H1 (cell line): ENCODE results near the gene OXER1. TPM values are rescaled to one million over a fixed set of nuclear protein-coding genes. Genes with fewer than 3 reads are reported as not detected.

ENCODE experiments used
- CTCF ChIA-PET: fragments of 300-600 bp; sonication (Branson Sonifier 250); formaldehyde crosslinking; loops from one replicate; lab custom pipeline; 2021; ENCODE audit not compliant: partially characterized antibody; lab: Charles Lee
- POLR2A ChIA-PET: fragments of 300-600 bp; sonication (Branson Sonifier 250); formaldehyde crosslinking; loops from one replicate; lab custom pipeline; 2021; ENCODE audit warnings: inconsistent platforms; ENCODE audit not compliant: partially characterized antibody; lab: Charles Lee
- DNase-seq, 2 experiments: peaks; one replicate each; pipeline versions ENCODE4 v3.0.0 to v3.0.0-alpha.2; 2010 to 2022; ENCODE audit warnings: low spot score in 2 of 2, low read depth in 1 of 2, mixed read lengths in 1 of 2
- FAIRE-seq: peaks from 2 replicates; lab custom pipeline; 2011; peaks lifted over from hg19 to GRCh38; lab: Jason Lieb, UNC
- H2AFZ ChIP-seq: 2 replicates; pipeline ENCODE4 v1.8.1; 2012; ENCODE audit warnings: low read length, inconsistent platforms
- H2AK5ac ChIP-seq: 2 replicates; pipeline ENCODE4 v1.6.1; 2013; ENCODE audit warnings: low read depth, low read length
- H2BK120ac ChIP-seq: replicated peaks from 2 replicates; pipeline ENCODE3; 2013; ENCODE audit warnings: low read depth, low read length, inconsistent platforms
- H2BK12ac ChIP-seq: 2 replicates; pipeline ENCODE4 v1.6.1; 2013; ENCODE audit warnings: low read depth, low read length
- H2BK15ac ChIP-seq: 2 replicates; pipeline ENCODE4 v1.6.1; 2013; ENCODE audit warnings: low read length
- H2BK20ac ChIP-seq: 2 replicates; pipeline ENCODE4 v1.6.1; 2013; ENCODE audit warnings: low read length
- H2BK5ac ChIP-seq: 2 replicates; pipeline ENCODE4 v1.6.1; 2013; ENCODE audit warnings: low read depth, low read length
- H3K14ac ChIP-seq: 2 replicates; pipeline ENCODE4 v1.6.1; 2013; ENCODE audit warnings: inconsistent platforms; ENCODE audit not compliant: insufficient read length
- H3K18ac ChIP-seq: 2 replicates; pipeline ENCODE4 v1.6.1; 2013; ENCODE audit warnings: low read length; ENCODE audit errors: extremely low read depth
- H3K23ac ChIP-seq: 2 replicates; pipeline ENCODE4 v1.6.1; 2013; ENCODE audit warnings: inconsistent platforms; ENCODE audit not compliant: insufficient read length
- H3K23me2 ChIP-seq: 2 replicates; pipeline ENCODE4 v1.6.1; 2013; ENCODE audit warnings: low read depth, low read length
- H3K27ac ChIP-seq: 2 replicates; pipeline ENCODE4 v1.6.1; 2011; ENCODE audit warnings: low read depth, low read length, inconsistent platforms
- H3K27me3 ChIP-seq, 4 experiments: replicated peaks in 1 of 4; 1 replicate in 1 of 4; 2 replicates in 3 of 4; pipeline versions ENCODE4 v1.6.1 to v1.8.1; 2011 to 2013; ENCODE audit warnings: low read length in 3 of 4, mild to moderate bottlenecking in 3 of 4, inconsistent platforms in 2 of 4, mixed read lengths in 2 of 4, moderate library complexity in 1 of 4; ENCODE audit not compliant: control insufficient read depth in 3 of 4, insufficient read depth in 3 of 4; ENCODE audit errors: extremely low read depth in 1 of 4
- H3K36me3 ChIP-seq, 4 experiments: 2 replicates each; pipeline versions ENCODE4 v1.6.1 to v1.8.1; 2011 to 2013; ENCODE audit warnings: mild to moderate bottlenecking in 4 of 4, low read length in 3 of 4, moderate library complexity in 2 of 4, control low read depth in 1 of 4, inconsistent platforms in 1 of 4; ENCODE audit not compliant: insufficient read depth in 4 of 4, control insufficient read depth in 2 of 4
- H3K4ac ChIP-seq: replicated peaks from 2 replicates; pipeline ENCODE3; 2013; ENCODE audit warnings: low read length, low read depth, mixed read lengths, inconsistent platforms; ENCODE audit not compliant: insufficient read length
- H3K4me1 ChIP-seq, 4 experiments: replicated peaks in 1 of 4; 1 replicate in 1 of 4; 2 replicates in 3 of 4; pipeline versions ENCODE4 v1.6.1 to v1.8.1; 2011 to 2013; ENCODE audit warnings: low read length in 3 of 4, inconsistent platforms in 2 of 4, mixed read lengths in 1 of 4; ENCODE audit not compliant: insufficient read depth in 4 of 4, control insufficient read depth in 3 of 4
- H3K4me2 ChIP-seq, 2 experiments: 2 replicates each; pipeline versions ENCODE4 v1.6.1 to v1.8.1; 2011 to 2013; ENCODE audit warnings: low read depth in 2 of 2, low read length in 2 of 2, control low read depth in 1 of 2, inconsistent platforms in 1 of 2, mild to moderate bottlenecking in 1 of 2; ENCODE audit not compliant: insufficient read depth in 1 of 2
- H3K4me3 ChIP-seq, 4 experiments: fragments of 200-600, 300-600 bp in 1 of 4; sonication (generic), shearing (Covaris generic), sonication (Bioruptor Twin) in 1 of 4; 2 replicates each; pipeline versions ENCODE4 v1.5.1 to v1.8.1; 2011 to 2016; ENCODE audit warnings: low read length in 4 of 4, low read depth in 3 of 4, control low read depth in 2 of 4, inconsistent platforms in 2 of 4, mild to moderate bottlenecking in 2 of 4, mixed read lengths in 1 of 4, moderate library complexity in 1 of 4; ENCODE audit not compliant: insufficient read depth in 2 of 4; ENCODE audit errors: extremely low read depth in 1 of 4
- H3K56ac ChIP-seq: replicated peaks from 2 replicates; pipeline ENCODE3; 2013; ENCODE audit warnings: low read depth, mild to moderate bottlenecking, mixed read lengths, low read length, inconsistent platforms; ENCODE audit not compliant: insufficient read length
- H3K79me1 ChIP-seq: 2 replicates; pipeline ENCODE4 v1.6.1; 2013; ENCODE audit warnings: low read depth, low read length, control low read depth
- H3K79me2 ChIP-seq, 2 experiments: 2 replicates each; pipeline versions ENCODE4 v1.6.1 to v1.8.1; 2012 to 2013; ENCODE audit warnings: low read length in 2 of 2, mild to moderate bottlenecking in 2 of 2, inconsistent platforms in 1 of 2; ENCODE audit not compliant: insufficient read depth in 2 of 2, control insufficient read depth in 1 of 2
- H3K9ac ChIP-seq, 4 experiments: replicated peaks in 1 of 4; 1 replicate in 1 of 4; 2 replicates in 3 of 4; pipeline versions ENCODE4 v1.6.1 to v1.8.1; 2011 to 2013; ENCODE audit warnings: low read depth in 3 of 4, low read length in 3 of 4, control low read depth in 2 of 4, mild to moderate bottlenecking in 2 of 4, moderate library complexity in 2 of 4, inconsistent platforms in 1 of 4; ENCODE audit errors: extremely low read depth in 1 of 4
- H3K9me3 ChIP-seq, 2 experiments: 2 replicates each; pipeline versions ENCODE4 v1.6.1 to v1.8.1; 2012 to 2013; ENCODE audit warnings: mild to moderate bottlenecking in 2 of 2, moderate library complexity in 2 of 2, control low read depth in 1 of 2, inconsistent platforms in 1 of 2, low read depth in 1 of 2, low read length in 1 of 2, mixed read lengths in 1 of 2; ENCODE audit not compliant: insufficient read depth in 2 of 2
- H4K20me1 ChIP-seq, 2 experiments: replicated peaks in 1 of 2; 2 replicates each; pipeline versions ENCODE3 to v1.8.1; 2011 to 2013; ENCODE audit warnings: inconsistent platforms in 2 of 2, low read length in 2 of 2, mild to moderate bottlenecking in 1 of 2; ENCODE audit not compliant: insufficient read depth in 2 of 2, control insufficient read depth in 1 of 2
- H4K5ac ChIP-seq: 2 replicates; pipeline ENCODE4 v1.6.1; 2013; ENCODE audit warnings: low read length, low read depth, mixed read lengths, inconsistent platforms; ENCODE audit not compliant: insufficient read length
- H4K8ac ChIP-seq: 2 replicates; pipeline ENCODE4 v1.8.0; 2013; ENCODE audit warnings: mild to moderate bottlenecking, moderate library complexity, low read length, inconsistent platforms; ENCODE audit not compliant: insufficient read depth; ENCODE audit errors: extremely low read depth
- H4K91ac ChIP-seq: replicated peaks from 2 replicates; pipeline ENCODE3; 2013; ENCODE audit warnings: low read length, mixed read lengths, inconsistent platforms; ENCODE audit not compliant: insufficient read length
- CHD2 ChIP-seq: IDR thresholded peaks from 2 replicates; pipeline ENCODE4 v1.6.1; 2012; ENCODE audit warnings: low read length, improper control_type of control experiment
- CREB1 ChIP-seq: IDR thresholded peaks from 2 replicates; pipeline ENCODE4 v1.6.1; 2012; ENCODE audit warnings: inconsistent platforms
- CTBP2 ChIP-seq: IDR thresholded peaks from 2 replicates; pipeline ENCODE4 v1.7.0; 2011; ENCODE audit warnings: borderline replicate concordance, mild to moderate bottlenecking, moderate library complexity, mixed read lengths, low read length; ENCODE audit not compliant: insufficient read depth, insufficient read length
- HDAC2 ChIP-seq, 2 experiments: fragments of 300-600 bp in 1 of 2; sonication (generic) in 1 of 2; IDR thresholded peaks; 2 replicates each; pipeline ENCODE4 v1.6.1; 2011 to 2012; ENCODE audit warnings: low read depth in 2 of 2, low read length in 2 of 2, mild to moderate bottlenecking in 2 of 2, moderate library complexity in 2 of 2, borderline replicate concordance in 1 of 2, inconsistent platforms in 1 of 2
- KDM1A ChIP-seq: fragments of 200-600, 300-600 bp; sonication (generic); IDR thresholded peaks from 2 replicates; pipeline ENCODE4 v1.7.1; 2016; ENCODE audit warnings: mild to moderate bottlenecking, low read length, borderline replicate concordance
- RAD21 ChIP-seq, 2 experiments: IDR thresholded peaks in 1 of 2; conservative IDR thresholded peaks in 1 of 2; 2 replicates each; pipeline ENCODE4 v1.6.1; 2011; ENCODE audit warnings: low read depth in 2 of 2, low read length in 2 of 2, improper control_type of control experiment in 1 of 2, inconsistent platforms in 1 of 2, mild to moderate bottlenecking in 1 of 2, moderate library complexity in 1 of 2
- RNF2 ChIP-seq: fragments of 200-900, 300-1000 bp; sonication (generic); IDR thresholded peaks from 2 replicates; pipeline ENCODE4 v1.7.1; 2016; ENCODE audit warnings: borderline replicate concordance, low read depth, mild to moderate bottlenecking, antibody characterized with exemption, low read length; ENCODE audit not compliant: poor library complexity, severe bottlenecking; ENCODE audit errors: missing control alignments
- RXRA ChIP-seq: IDR thresholded peaks from 2 replicates; pipeline ENCODE4 v1.6.1; 2011; ENCODE audit warnings: low read depth, mild to moderate bottlenecking, low read length, moderate library complexity; ENCODE audit not compliant: insufficient read depth
- SIRT6 ChIP-seq: IDR thresholded peaks from one replicate; pipeline ENCODE4 v1.7.1; 2012; ENCODE audit warnings: low read length, inconsistent platforms
- TBP ChIP-seq: IDR thresholded peaks from 2 replicates; pipeline ENCODE4 v1.6.1; 2011; ENCODE audit warnings: low read depth, low read length, improper control_type of control experiment
- WGBS, 2 experiments: shearing (Covaris generic) in 1 of 2; methylation state at CpG; one replicate each; pipeline versions ENCODE4 v1.1.6 to v1.1.7; 2013 to 2015; ENCODE audit warnings: low lambda C conversion rate in 2 of 2, mixed read lengths in 2 of 2, inconsistent platforms in 1 of 2, low coverage in 1 of 2, missing lambda C conversion rate in 1 of 2; ENCODE audit not compliant: insufficient replicate concordance in 2 of 2, insufficient coverage in 1 of 2, insufficient read length in 1 of 2; ENCODE audit errors: extremely low coverage in 1 of 2, missing lambda C conversion rate in 1 of 2; 5-methylcytosine and 5-hydroxymethylcytosine counted together
- polyA plus RNA-seq, 7 experiments: library from polyadenylated mRNA; depleted of rRNA in 3 of 7; stranded (reverse) in 5 of 7; unstranded in 2 of 7; fragments of >200 nt in 5 of 7; fragments of 200-250 nt in 2 of 7; gene quantifications; 1 replicate in 5 of 7; 2 replicates in 1 of 7; 4 replicates in 1 of 7; pipeline versions ENCODE4 v1.2.1 to v1.2.3, GENCODE V29; 2011 to 2013; ENCODE audit warnings: missing spikeins in 2 of 7, mixed read lengths in 2 of 7
- total RNA-seq: library from RNA; stranded (reverse); fragmentation: NEBNext Ultra II Directional; extraction: Animal tissue kit (Norgen Biotek cat#: 25700); gene quantifications from 2 replicates; pipeline ENCODE4 v1.2.1, GENCODE V29; 2021
- TF ChIP-seq, protein P1 (sequence below): IDR thresholded peaks from 2 replicates; pipeline ENCODE4 v1.6.1; 2012; ENCODE audit warnings: low read length, inconsistent platforms

The OXER1 gene
- total and polyA plus RNA-seq, 2 of the 8 experiments (the other 6 are each of a cell fraction or from before 2014, with no cell fraction given), result 1.2 to 2.9 TPM

DNA sequence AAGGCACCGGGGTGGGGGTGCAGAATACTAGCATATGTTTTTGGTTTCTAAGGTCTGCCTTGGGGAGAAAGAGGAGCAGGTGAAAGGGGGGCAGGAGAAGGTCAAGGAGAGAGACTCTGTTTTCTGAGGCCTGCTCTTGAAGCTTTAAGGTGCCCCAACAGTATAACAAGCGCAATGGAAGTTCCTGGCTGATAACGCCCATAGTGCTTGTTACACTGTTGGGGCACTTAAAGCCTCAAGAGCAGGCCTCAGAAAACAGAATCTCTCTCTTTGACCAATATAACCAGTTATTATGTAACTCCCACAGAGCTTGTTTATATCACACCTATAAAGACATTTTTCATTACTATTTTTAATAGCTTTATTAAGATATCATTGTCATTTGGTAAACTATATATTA, 16.5 kb downstream of the OXER1 start:
- 92% methylated on average over 3 of the region's 3 CpGs; no CpG with 5 or more reads in 1 of the 2 experiments for WGBS, 2 experiments
- no peaks in the 10 kb centered on the region for H3K79me2 ChIP-seq
- no peak overlapping the region for H3K18ac ChIP-seq
- no peak overlapping the region for H4K91ac ChIP-seq
- H2BK120ac ChIP-seq, result no peak overlapping the region
- H2AFZ ChIP-seq, result no peak overlapping the region
- H3K4me3 ChIP-seq, result no peak overlapping the region
- no peak overlapping the region for H4K5ac ChIP-seq
- H3K14ac ChIP-seq, result no peak overlapping the region
- H2BK5ac ChIP-seq, result no peak overlapping the region
- ChIA-PET CTCF (interaction anchor here (0.6 to 1.1 kb wide), 4 partner anchors 10 to 1044 kb away, joined by 3 to 4 read pairs (median 3); no protein-coding TSS in a partner anchor), POLR2A (no interaction called here)
- H3K9me3 ChIP-seq, result no peaks in the 10 kb centered on the region
- no peak overlapping the region for H2BK15ac ChIP-seq
- TF ChIP-seq RNF2 (no peak), CREB1 (no peak), RXRA (no peak), CTBP2 (no peak), SIRT6 (no peak), KDM1A (no peak), RAD21 (IDR thresholded peaks at IDR 0.05 in 1 of 2, conservative IDR thresholded peaks at IDR 0.05 in 1 of 2; ENCODE audit: low read depth in 2 of 2, low read length in 2 of 2) (no peak), HDAC2 (IDR thresholded peaks at IDR 0.05; ENCODE audit: borderline replicate concordance in 1 of 2, low read depth in 2 of 2, low read length in 2 of 2) (no peak), TBP (no peak), CHD2 (no peak)
- TF ChIP-seq, protein P1, sequence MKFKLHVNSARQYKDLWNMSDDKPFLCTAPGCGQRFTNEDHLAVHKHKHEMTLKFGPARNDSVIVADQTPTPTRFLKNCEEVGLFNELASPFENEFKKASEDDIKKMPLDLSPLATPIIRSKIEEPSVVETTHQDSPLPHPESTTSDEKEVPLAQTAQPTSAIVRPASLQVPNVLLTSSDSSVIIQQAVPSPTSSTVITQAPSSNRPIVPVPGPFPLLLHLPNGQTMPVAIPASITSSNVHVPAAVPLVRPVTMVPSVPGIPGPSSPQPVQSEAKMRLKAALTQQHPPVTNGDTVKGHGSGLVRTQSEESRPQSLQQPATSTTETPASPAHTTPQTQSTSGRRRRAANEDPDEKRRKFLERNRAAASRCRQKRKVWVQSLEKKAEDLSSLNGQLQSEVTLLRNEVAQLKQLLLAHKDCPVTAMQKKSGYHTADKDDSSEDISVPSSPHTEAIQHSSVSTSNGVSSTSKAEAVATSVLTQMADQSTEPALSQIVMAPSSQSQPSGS, result no peak
- H3K4me1 ChIP-seq, result no peaks in the 10 kb centered on the region
- H2AK5ac ChIP-seq, result no peak overlapping the region
- H3K4ac ChIP-seq, result no peak overlapping the region
- no peaks in the 10 kb centered on the region for H3K23me2 ChIP-seq
- no peaks in the 10 kb centered on the region for H3K36me3 ChIP-seq
- peaks cover 2% of the 10 kb centered on the region; the same call in 1 of the 2 replicates for H3K79me1 ChIP-seq
- H3K4me2 ChIP-seq, result no peak overlapping the region
- no peaks in the 10 kb centered on the region for H4K20me1 ChIP-seq
- FAIRE-seq, result no peak
- H4K8ac ChIP-seq, result no peak overlapping the region
- H2BK20ac ChIP-seq, result no peak overlapping the region
- no peak overlapping the region for H3K9ac ChIP-seq
- DNase-seq, result no peak
- no peaks in the 10 kb centered on the region for H3K27me3 ChIP-seq
- H2BK12ac ChIP-seq, result no peak overlapping the region
- H3K27ac ChIP-seq, result no peak overlapping the region; the same call in 1 of the 2 replicates
- no peak overlapping the region for H3K56ac ChIP-seq
- H3K23ac ChIP-seq, result no peak overlapping the region
